GM11168 (cell line): ENCODE data around the gene LTA4H.

Source experiments
- in situ Hi-C: fragments of 300-500 bp; cut with MboI; formaldehyde crosslinking; loops from one replicate; pipeline ENCODE4 v1.12.0; 2022; ENCODE audit warnings: low sequenced_read_pairs; ENCODE audit not compliant: unreplicated experiment

The LTA4H gene

DNA sequence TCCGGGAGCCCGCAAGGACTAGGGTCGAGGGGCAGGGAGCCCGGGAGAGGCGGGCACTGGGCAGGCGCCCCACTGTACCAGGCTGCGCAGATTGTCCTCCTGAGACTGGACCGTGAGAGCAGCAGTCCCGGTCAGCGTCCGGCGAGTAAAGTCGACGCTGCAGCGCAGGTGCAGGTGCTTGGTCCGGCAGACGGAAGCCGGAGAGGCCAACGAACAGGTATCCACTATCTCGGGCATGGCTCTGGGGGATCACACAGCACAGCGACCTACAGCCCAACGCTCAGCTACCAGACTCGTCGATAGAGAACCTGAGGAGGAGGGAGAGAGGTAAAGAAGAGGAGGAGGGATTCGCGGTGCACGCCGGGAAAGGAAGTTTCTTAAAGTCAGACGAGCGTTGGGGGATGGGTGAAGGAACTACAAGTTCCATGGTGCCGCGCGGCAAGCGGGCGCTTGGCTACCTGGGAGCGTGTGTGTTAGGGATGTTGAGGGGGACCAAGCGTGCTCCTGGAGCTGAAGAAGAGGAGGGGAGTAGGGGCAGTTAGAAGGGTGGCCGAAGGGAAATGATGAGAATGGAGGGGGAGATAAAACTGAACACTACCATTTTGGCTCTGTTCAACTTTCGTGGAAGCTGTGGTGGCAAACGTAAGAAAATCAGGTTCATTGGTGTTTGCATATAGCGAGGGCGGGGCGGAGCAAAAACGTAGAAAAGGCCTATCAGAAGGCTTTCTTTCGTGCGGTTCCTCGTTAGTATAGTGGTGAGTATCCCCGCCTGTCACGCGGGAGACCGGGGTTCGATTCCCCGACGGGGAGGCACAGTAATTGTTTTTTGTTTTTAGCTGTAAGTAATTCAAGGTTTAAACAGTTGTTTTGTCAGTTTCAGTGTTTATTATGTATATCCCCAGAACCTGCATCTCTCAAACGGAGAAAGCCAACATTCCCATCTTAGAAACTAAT is at the start of gene LTA4H:
LTA4H (minus strand) TSS at position 305 of the 954 bp plus-strand sequence; CDS start at position 237, 68 bp downstream.
- in situ Hi-C loops = no loop called here

DNA sequence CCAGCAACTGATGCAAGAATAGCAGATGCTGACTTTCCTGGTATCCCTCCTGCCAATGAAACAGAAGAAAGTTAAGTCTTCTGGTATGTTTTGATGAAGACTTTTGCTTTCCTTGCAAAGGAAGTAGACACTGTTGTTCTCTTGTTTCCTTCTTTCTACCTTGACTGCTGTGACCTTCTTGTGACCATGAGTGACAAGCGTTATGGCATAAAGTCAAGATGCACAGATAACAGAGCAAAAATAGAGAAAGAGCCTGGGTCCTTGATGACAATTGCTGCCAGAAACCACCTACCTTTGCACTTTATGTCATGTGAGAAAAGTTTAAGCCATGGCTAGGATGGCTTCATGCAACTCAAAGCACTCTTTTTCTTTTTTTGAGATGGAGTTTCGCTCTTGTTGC is 49.2 kb upstream of the LTA4H start:
- in situ Hi-C loops = no loop called here

DNA sequence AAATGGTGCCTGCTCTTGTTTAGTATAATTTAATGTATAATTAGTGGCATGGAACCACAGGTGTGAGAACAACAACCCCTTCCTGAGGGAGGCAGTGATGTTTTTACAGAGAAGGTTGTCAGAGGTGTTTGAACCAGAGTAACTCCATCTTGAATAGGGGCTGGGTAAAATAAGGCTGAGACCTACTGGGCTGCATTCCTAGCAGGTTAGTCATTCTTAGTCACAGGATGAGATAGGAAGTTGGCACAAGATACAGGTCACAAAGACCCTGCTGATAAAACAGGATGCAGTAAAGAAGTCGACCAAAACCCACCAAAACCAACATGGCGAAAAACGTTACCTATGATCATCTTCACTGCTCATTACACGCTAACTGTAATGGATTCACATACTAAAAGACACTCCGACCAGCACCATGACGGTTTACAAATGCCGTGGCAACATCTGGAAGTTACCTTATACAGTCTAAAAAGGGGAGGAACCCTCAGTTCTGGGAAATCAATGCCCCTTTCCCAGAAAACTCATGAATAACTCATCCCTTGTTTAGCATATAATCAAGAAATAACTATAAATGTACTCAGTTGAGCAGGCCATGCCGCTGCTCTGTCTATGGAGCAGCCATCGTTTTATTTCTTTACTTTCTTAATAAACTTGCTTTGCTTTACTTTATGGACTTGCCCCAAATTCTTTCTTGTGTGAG is 47.8 kb upstream of the LTA4H start:
- in situ Hi-C loops = no loop called here

DNA sequence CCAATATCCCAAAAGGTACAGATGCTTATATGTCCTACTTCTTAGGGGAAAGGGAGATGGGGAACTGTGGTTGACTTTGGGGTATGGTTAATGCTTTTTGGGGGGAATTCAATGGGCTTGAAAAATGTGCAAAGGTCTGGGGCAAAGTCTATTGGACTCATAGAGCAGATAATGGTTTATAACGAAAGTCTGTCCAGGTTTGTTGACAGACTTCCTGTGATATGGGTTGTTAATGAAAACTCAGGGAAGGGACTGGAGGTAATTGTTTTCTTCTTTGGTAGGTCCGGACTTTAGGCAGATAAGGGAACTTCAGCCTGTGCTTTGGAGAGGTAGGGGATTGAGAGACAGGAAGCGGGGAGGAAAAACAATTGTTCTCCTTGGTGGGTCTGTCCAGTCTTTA is 46.2 kb upstream of the LTA4H start:
- in situ Hi-C loops = no loop called here

DNA sequence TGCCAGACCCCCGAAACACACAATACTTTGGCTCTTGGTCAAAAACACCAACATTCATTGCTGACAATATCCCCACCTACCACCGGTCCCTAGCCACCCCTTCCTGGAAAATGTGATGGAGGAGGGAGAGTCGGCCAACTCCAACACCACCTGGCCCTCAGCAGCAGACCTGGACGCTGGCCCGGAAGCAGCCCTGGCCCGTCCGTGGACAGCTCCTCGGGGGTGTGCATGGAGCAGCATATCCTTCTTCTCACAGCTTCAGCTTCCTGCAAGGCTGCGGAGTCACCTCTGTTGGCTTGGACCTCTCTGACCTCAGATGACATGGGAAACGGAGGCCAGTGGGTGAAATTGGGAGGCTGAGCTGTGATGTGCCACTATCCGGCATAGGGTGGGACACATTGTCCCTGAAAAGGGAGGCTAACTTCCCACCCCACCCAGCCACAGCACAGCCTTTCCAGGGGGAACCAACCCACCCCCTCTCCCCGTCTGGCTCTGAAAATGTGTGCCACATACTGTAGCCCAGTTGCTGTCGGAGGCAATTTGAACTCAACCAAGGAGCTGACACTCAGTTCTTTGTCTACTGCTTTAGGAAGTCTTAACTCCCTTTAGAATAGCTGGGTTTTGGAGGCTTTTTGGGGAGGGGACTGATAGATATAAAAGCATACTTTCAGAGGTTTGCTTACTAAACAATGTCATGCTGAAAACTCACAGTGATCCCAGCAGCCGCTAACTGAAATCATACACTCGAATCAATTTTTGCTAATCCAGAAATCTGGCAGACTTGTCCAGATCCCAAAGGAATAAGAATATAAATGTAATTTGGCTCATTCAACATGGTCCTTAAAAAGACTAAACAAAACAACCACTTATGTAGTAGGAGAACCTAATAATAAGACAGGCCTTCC is 43.1 kb upstream of the LTA4H start:
- in situ Hi-C loops = no loop called here

DNA sequence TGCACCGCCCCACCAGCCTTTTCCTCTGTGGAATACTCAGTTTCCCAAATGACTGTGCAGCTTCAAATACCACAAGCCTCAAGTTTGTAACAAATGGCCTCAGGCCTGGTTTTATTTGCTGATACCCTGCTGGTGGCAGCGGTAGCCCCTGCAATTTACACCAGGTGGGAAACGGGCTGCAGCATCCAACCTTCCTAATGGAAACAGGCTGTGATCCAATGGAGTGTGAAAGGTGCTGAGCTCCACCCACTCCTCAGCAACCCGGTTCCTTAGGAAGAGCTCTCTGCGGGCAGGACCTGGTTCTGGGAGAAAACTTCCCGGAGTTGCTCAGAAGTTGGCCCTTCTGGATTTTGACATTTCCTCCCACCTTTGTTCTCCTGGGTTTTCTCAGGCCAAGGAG is 41.7 kb upstream of the LTA4H start:
- in situ Hi-C loops = no loop called here

DNA sequence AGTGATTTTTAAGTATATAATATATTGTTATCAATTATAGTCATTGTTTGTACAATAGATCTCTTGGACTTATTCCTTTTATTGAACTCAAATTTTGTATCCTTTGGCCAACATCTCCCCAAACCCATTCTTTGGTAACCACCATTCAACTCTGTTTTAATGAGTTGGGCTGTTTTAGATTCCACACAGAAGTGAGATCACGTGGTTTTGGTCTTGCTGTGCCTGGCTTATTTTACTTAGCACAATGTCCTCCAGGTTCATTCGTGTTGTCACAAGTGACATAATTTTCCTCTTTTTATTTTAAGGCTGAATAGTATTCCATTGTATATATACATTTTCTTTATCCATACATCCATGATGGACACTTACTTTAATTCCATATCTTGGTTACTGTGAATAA is 40.2 kb upstream of the LTA4H start:
- in situ Hi-C loops = no loop called here

DNA sequence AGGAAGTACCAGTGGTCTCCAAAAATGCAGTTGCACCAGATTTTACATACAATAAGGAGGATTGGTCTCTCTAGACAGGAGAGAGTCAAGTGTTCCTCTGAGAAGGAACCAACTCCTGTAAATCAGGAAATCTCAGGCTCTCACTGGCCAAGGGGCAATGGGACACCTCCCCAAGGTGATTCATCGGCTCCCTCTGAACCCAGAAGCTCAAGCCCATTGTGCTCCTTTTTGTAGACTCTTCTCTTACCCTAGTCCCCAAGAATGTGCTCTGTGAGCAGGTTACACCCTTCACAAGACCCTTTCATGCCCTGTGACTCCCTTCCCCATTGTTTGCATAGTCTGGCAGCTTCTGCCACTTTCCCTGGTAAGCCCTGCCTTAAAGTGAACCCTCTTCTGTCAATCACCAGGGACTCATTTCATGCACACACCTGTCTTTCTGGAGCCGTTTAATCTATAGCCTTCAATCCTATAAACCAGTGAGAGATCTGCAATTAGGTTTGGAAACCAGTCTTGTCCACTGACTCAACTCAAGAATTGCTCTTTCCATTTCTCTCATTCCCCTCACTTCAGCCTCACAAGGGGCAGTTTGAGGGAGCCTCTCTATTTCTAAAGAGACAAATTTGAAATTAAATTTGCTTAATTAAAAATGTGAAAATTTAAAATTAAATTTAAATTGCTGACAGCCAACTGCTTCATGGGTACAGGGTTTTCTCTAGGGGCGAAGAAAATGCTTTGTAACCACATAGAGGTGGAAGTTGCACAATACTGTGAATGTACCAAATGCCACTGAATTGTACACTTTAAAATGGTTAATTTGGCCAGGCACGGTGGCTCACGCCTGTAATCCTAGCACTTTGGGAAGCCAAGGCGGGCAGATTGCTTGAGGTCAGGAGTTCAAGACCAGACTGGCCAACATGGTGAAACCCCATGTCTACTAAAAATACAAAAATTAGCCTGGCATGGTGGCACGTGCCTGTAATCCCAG is 38.3 kb upstream of the LTA4H start:
- in situ Hi-C loops = no loop called here

DNA sequence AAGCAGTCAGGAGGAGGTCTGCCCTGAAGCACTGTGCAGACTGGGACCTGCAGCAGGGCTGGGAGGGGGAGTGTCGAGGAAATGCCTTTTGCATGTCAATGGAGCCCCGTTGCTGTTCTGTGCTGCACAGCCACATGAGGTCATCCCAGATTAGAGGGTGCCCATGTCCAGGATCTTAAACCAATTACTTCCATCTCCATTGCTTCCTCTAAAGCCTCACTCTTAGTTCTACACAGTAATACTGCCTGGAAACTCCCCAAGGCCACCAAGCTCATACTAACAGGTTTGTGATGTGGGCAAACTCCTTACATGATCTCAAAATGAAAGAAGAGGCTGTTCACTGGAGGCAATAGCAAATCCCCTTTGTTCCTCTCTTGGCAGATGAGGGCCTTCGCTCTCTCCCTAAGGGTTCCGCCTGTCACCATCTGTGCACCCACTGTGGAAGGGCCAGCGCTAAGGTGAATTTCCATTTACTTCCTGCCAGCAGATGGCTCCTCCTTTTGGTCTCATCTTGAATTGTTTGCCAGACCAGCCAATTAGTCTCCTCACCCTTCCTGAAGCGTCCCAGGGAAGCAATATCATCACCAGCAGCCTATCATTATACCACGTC is 35.4 kb upstream of the LTA4H start:
- in situ Hi-C loops = no loop called here

DNA sequence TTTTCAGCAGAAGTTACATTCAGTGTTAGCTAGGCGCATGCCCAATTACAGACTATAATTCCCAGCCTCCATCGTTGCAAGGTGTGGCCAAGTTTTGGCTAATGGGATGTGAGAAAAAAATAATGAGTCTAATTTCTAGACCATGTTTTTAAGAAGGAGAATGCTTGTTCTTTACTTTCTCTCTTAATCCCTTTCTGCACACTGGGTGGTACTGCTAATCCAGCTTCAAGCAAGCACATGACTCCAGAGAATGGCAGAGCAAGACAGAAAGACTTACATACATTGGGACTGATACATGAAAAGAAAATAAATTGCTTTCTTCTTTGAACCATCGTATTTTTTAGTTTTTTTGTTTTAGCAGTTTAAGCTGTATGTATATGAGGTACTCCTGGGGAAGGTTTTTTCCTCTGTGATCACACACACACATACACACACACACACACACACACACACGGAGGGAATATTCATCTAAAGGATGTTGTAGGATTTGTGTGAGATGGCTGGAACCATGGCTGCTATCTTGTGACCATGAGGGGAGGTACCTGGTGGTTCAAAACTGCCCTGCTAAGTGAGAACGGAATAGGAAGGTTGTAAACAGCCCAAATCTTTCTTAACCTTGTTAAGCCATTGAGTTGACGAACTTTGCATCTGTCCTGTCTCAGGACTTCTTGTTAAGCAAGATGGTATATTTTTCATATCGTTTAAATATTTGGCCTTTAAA is 34.3 kb upstream of the LTA4H start:
- in situ Hi-C loops = loop anchor here (5.0 to 10.0 kb wide), 2 partner anchors 143 to 445 kb away; no protein-coding TSS in a partner anchor

DNA sequence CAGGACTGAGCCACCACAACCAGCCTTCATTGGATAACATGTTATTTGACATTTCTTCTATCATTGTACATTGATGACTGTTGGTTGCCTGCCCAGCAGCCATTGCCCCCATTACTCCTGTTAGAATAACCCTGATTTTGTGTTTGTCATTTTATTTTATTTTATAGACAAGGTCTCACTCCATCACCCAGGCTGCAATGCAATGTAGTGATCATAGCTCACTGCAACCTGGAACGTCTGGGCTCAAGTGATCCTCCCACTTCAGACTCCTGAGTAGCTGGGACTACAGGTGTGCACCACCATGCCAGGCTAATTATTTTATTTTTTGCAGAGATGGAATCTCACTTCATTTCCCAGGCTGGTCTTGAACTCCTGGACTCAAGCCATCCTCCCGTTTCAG is 33.2 kb upstream of the LTA4H start:
- in situ Hi-C loops = loop anchor here (5.0 to 10.0 kb wide), 2 partner anchors 144 to 446 kb away; no protein-coding TSS in a partner anchor

DNA sequence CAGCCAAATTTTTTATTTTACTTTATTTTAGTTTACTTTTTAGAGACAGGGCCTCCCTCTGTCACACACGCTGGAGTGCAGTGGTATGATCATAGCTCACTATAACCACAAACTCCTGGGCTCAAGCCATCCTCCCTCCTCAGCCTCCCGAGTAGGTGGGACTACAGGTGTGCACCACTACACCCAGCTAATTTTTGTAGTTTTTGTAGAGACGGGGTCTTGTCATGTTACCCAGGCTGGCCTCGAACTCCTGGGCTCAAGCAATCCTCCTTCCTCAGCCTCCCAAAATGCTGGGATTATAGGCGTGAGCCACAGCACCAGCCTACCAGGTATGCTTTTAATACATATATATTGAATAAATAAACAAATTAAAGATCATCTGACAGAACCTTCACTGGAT is 32.7 kb upstream of the LTA4H start:
- in situ Hi-C loops = loop anchor here (5.0 to 10.0 kb wide), 2 partner anchors 144 to 447 kb away; no protein-coding TSS in a partner anchor

DNA sequence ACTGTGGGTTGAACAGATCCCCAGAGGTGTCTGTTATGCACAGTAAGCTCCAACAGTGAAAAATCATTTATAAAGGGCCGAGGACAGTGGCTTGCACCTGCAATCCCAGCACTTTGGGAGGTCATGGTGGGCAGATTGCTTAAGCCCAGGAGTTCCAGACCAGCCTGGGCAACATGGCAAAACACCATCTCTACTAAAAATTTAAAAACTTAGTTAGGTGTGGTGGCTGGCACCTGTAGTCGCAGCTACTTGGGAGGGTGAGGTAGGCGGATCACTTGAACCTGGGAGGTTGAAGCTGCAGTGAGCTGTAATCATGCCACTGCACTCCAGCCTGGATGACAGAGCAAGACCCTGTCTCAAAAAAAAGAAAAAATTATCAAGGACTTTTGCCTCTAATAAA is 30.4 kb upstream of the LTA4H start:
- in situ Hi-C loops = loop anchor here (5.0 to 10.0 kb wide), 2 partner anchors 147 to 449 kb away; no protein-coding TSS in a partner anchor

DNA sequence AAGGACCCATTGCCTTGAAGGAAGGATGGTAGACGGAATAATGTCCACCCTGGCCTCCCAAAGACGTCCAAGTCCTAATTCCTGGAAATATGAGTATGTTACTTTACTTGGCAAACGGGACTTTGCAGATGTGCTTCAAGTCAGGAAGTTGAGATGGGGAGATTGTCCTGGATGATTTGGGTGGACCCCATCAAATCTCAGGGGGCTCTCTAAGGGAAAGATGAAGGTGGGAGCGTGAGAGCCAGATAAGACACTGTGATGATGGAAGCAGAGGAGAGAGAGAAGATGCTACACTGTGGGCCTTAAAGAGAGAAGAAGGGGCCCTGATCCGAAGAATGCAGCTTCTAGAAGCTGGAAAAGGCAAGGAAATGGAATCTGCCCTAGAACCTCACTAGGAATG is 29.6 kb upstream of the LTA4H start:
- in situ Hi-C loops = loop anchor here (5.0 to 10.0 kb wide), 2 partner anchors 147 to 450 kb away; no protein-coding TSS in a partner anchor

DNA sequence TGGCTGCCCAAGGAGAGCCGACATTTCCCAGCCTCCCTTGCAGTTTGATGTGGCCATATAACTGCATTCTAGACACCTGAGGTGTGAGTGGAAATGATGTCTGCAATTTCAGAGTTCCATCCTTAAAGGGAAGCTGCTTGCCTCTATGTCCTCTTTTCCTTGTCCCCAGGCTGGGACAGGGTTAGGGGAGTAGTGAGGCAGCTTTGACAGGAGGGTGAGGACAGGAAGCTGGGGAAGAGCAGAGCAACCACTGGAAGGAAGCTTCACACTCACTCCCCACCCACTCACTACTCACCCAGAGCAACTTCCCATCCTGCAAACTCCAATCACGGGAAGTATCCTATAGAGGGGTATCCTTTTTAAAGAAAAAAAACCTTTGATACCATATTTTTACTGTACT is 28.9 kb upstream of the LTA4H start:
- in situ Hi-C loops = loop anchor here (10.0 kb wide), 1 partner anchor 451 kb away; no protein-coding TSS in a partner anchor

DNA sequence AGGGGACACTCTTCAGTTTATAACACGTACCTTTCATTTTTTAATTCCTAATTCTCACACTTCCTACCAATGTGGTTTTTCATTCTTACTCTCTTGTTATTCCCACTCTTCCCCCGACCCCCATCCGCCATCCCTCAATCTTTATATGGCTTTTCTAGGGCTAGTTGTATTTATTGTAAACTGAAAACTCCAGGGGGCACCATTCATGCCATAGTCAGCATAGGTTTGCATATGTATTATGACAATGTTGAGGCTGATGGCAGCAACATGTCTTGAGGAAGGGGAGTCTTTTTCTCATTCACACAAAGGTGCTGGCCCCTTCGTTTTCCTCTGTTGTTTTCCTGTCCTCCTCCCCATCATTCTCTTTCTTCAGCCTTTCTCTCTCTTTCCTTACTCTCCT is 27.7 kb upstream of the LTA4H start:
- in situ Hi-C loops = loop anchor here (10.0 kb wide), 1 partner anchor 452 kb away; no protein-coding TSS in a partner anchor

DNA sequence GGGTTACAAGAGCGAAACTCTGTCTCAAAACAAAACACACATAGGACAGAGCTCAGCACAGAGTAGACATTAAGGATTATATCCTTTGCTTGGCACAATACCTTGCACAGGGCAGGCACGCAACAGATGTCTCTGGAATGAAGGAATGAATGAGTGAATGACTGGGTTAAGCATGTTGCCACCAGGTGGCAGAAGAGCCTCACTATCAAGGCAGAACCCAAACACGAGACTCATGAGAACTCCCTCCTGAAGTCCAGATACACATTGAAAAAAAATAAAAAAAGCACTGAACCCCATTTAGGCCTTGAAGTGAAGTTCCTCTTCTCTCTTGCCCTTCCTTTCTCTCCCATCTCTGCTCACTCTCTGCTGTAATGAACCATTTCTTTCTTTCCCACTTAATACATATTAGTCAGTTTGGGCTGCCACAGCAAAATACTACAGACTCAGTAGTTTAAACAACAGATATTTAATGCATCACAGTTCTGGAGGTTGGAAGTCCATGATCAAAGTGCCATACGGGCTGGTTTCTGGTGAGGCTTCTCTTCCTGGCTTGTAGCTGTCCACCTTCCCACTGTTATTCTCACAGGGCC is 26.6 kb upstream of the LTA4H start:
- in situ Hi-C loops = loop anchor here (10.0 kb wide), 1 partner anchor 453 kb away; no protein-coding TSS in a partner anchor
